Brain microvascular endothelial cell (primary cell): ENCODE measurements around the gene COL23A1.

Experiments used
- DNase-seq: peaks from one replicate; pipeline ENCODE4 v3.0.0-alpha.2; 2020
- H3K27ac ChIP-seq: fragments of 250-450 bp; sonication (Bioruptor Pico); 2 replicates; pipeline ENCODE4 v1.5.1; 2020; ENCODE audit warnings: mild to moderate bottlenecking, moderate library complexity
- H3K27me3 ChIP-seq: fragments of 250-450 bp; sonication (Bioruptor Pico); replicated peaks from 2 replicates; pipeline ENCODE4 v1.5.1; 2020; ENCODE audit warnings: mild to moderate bottlenecking
- H3K36me3 ChIP-seq: fragments of 250-450 bp; sonication (Bioruptor Pico); replicated peaks from 2 replicates; pipeline ENCODE4 v1.5.1; 2020; ENCODE audit warnings: mild to moderate bottlenecking
- H3K4me3 ChIP-seq: 2 replicates; pipeline ENCODE4 v1.5.1; 2011; ENCODE audit warnings: low read depth, mild to moderate bottlenecking, control low read depth, low read length, moderate library complexity
- CTCF ChIP-seq: IDR thresholded peaks from 2 replicates; pipeline ENCODE4 v1.5.1; 2011; ENCODE audit warnings: low read depth, mild to moderate bottlenecking, moderate library complexity, low read length, control low read depth, inconsistent platforms; ENCODE audit errors: missing control alignments
- in situ Hi-C: cut with HindIII; loops from 2 replicates; pipeline ENCODE4 v1.10.0; 2017; ENCODE audit warnings: low sequenced_read_pairs, low pct_ligation_motif_present

Gene COL23A1

GRCh38 chr5:178293400-178293799 lies 296.8 kb downstream of the COL23A1 start:
- no peak overlapping the region for H3K4me3 ChIP-seq
- H3K27me3 ChIP-seq, result peaks cover 1% of the 10 kb centered on the region
- no peak for TF ChIP-seq CTCF
- no peak overlapping the region for H3K27ac ChIP-seq
- DNase-seq, result no peak
- in situ Hi-C loops, result no loop called here
- no peaks in the 10 kb centered on the region for H3K36me3 ChIP-seq

GRCh38 chr5:178292826-178293205 lies 297.4 kb downstream of the COL23A1 start:
- H3K36me3 ChIP-seq, result no peaks in the 10 kb centered on the region
- DNase-seq, result no peak
- H3K4me3 ChIP-seq, result no peak overlapping the region
- no peak for TF ChIP-seq CTCF
- in situ Hi-C loops, result no loop called here
- no peak overlapping the region for H3K27ac ChIP-seq
- H3K27me3 ChIP-seq, result peaks cover 1% of the 10 kb centered on the region

GRCh38 chr5:178291969-178292825 lies 298.0 kb downstream of the COL23A1 start:
- Histone ChIP-seq H3K27ac (no peak overlapping the region), H3K4me3 (no peak overlapping the region), H3K36me3 (no peaks in the 10 kb centered on the region), H3K27me3 (peaks cover 1% of the 10 kb centered on the region)
- no peak for DNase-seq
- TF ChIP-seq CTCF, result no peak
- in situ Hi-C loops, result no loop called here

- peaks cover 1% of the 10 kb centered on the region for H3K27me3 ChIP-seq
- in situ Hi-C loops, result no loop called here
- DNase-seq, result no peak
- no peak overlapping the region for H3K4me3 ChIP-seq
- TF ChIP-seq CTCF, result no peak
- no peak overlapping the region for H3K27ac ChIP-seq
- H3K36me3 ChIP-seq, result no peaks in the 10 kb centered on the region
Observed at GRCh38 chr5:178291161-178291561, 299.0 kb downstream of the COL23A1 start.

- in situ Hi-C loops, result no loop called here
- Histone ChIP-seq H3K27ac (no peak overlapping the region), H3K27me3 (peaks cover 1% of the 10 kb centered on the region), H3K4me3 (no peak overlapping the region), H3K36me3 (no peaks in the 10 kb centered on the region)
- TF ChIP-seq CTCF, result no peak
- DNase-seq, result no peak
Observed at GRCh38 chr5:178290376-178290775, 299.8 kb downstream of the COL23A1 start.

- Histone ChIP-seq H3K36me3 (no peaks in the 10 kb centered on the region), H3K4me3 (no peak overlapping the region), H3K27me3 (peaks cover 1% of the 10 kb centered on the region), H3K27ac (no peak overlapping the region)
- in situ Hi-C loops, result no loop called here
- TF ChIP-seq CTCF, result no peak
- no peak for DNase-seq
Observed at GRCh38 chr5:178289438-178289837, 300.8 kb downstream of the COL23A1 start.
